ELR (cell line): ENCODE data around the gene MAGEB6B.
"Not testable (repeated sequence)": the region's sequence is repeated elsewhere in the genome, so short reads cannot be mapped to it uniquely, and the experiment has no call there.

ENCODE experiments used
- DNase-seq: peaks from one replicate; pipeline ENCODE4 v3.0.0-alpha.2; 2015; ENCODE audit warnings: low read depth

Gene MAGEB6B, protein sequence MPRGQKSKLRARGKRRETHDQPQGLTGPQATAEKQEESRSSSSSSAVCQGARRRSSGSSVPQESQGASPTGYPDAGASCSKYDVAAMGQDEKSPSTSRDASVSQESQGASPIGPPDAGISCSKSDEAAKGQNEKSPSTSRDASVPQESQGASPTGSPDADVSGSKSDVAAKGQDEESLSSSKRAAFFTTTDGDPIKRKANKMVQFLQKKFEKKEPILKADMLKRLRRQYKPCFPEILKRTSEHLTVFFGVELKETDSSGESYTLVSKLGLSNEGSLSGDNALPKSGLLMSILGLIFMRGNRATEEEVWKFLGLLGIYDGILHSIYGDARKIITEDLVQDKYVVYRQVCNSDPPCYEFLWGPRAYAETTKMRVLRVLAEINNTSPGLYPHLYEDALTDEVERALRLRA

DNA sequence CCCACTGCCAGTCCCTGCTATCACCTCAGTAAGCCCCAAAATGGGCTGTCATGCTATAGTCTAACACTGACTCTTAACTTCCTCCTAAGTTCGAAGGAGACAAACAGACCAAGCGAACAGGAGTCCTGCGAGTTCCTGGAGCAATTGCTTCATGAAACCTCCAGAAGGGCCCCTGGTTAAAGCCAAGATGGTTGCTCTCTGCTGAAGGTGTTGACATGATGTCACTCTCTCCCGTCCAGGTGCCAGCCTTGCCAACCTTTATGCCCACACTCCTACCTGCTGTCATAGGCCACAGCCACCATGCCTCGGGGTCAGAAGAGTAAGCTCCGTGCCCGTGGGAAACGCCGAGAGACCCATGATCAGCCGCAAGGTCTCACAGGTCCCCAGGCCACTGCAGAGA is at the start of gene MAGEB6B:
MAGEB6B (plus strand) TSS at position 301 of the 400 bp plus-strand sequence; CDS start at position 301, 0 bp downstream.
- DNase-seq, result no peak

DNA sequence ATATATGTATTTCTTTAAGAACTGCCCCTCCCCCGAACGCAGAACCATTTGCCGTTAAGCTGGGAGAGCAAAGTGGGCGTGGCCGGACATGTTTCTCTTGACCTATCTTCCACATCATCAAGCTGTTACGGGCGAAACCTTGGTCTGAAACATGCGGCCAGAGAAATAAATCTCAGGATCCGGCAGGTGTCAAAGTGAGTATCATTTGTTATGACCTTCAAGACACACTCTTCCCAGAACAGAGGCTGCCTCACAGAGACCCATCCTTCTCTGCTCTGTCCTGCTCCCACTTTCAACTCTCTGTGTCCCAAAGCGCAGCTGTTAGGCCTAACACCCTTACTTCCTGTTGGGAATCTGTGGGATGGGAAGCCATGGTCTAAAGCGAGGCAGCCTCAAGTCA is 22.1 kb upstream of the MAGEB6B start, which contains the start of gene MAGEB18:
MAGEB18 (plus strand) TSS at position 70 of the 400 bp plus-strand sequence. CDS start 643 bp downstream, outside the sequence.
- no peak for DNase-seq

DNA sequence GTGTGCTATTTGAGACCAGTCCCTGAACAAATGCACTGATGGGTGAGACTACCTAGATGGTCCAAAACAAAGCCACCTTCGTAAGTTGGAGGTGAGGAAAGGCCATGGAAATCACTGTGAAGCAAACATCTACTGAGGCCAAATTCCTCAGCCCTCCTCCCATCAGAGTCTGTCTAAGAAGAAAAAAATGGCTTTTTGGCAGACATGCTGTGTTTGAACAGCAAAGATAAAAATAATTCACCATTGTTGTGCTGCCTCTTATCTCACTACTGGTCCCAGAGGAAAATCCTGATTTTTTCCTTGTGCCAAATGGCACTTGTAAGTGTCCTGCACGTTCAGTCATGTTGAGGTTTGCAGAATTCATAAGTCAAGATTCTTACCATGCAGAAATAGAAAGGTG is 14.4 kb upstream of the MAGEB6B start:
- DNase-seq, result no peak

DNA sequence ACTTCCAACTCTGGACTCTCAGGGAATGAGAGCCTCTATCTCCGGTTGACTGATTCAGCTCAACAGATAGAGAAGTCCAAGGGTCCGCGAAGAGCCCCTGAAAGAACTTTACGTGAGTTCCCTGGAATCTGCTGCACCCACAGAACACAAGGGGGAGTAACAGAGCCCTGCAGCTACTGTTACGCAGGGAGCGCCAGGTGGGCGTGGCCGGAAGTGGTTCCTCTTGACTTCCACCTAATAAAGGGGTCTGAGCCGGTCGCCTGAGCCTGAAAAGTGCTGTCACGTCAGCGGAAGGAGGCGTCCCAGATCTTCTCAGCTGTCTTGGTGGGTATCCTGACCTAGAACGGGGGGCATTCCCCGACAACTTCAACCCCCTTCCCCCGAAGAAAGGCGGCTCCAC is 31.8 kb downstream of the MAGEB6B start, which contains the start of gene MAGEB6:
MAGEB6 (plus strand) TSS at position 237 of the 400 bp plus-strand sequence. CDS start 1,407 bp downstream, outside the sequence.
- DNase-seq, result no peak

DNA sequence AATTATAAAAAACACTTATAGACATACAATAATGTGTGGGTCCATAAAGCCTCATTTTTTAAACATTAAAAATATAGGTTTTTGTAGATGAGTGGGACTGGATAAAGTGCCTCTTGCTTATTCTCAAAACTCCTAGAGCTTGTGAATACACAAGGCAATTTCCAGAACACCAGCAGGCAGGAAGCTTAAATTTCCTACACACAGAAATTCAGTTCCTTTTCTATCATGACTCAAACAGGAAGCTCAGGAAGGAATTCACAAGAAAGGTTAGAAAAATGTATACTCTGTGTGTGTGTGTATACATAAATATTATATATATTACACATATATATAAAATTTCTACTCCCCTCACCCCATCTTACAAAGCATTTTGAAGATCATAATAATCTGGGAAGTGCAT is 43.2 kb downstream of the MAGEB6B start:
- no peak for DNase-seq

DNA sequence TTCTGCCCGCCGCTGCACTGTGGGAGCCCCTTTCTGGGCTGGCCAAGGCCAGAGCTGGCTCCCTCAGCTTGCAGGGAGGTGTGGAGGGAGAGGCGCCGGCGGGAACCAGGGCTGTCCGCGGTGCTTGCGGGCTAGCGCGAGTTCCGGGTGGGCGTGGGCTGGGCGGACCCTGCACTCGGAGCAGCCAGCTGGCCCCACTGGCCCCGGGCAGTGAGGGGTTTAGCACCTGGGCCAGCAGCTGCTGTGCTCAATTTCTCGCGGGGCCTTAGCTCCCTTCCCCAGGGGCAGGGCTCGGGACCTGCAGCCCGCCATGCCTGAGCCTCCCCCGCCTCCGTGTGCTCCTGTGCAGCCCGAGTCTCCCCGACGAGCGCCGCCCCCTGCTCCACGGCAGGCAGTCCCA is 44.3 kb downstream of the MAGEB6B start:
- DNase-seq, result not testable (repeated sequence)

DNA sequence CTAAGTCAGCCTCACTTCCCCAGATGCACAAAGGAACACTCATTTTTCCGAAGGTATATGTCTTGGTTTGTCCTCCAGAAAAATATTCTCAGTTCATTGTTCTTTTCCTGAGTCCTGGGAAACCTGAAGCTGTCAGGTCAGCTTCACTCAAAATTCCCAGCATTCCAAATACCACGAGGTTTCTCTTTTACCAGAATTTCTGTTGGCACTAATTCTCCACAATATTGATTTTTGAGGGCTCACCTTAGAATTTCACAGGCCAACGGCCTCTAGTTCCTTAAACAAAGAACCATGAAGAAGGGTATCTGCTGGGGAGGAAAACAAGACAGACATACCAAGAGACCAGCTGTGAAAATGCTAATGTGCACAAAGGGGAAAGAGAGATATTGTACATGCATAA is 47.6 kb downstream of the MAGEB6B start:
- no peak for DNase-seq
